ENCODE results near the gene FGF16. TPM values are rescaled to one million over a fixed set of nuclear protein-coding genes. Genes with fewer than 3 reads are reported as not detected.

Gene FGF16
- total RNA-seq, 1 donor from 2014 or later, result not detected

- H3K9me3 Mint-ChIP-seq, result peaks cover 28% of the 10 kb centered on the region
- H3K27ac Mint-ChIP-seq, result no peak overlapping the region
- TF ChIP-seq CTCF (IDR thresholded peaks at IDR 0.05; ENCODE audit: unreplicated experiment), result no peak
- H3K27me3 Mint-ChIP-seq (ENCODE audit: low read depth), result peaks cover 21% of the 10 kb centered on the region
- no peak for DNase-seq (ENCODE audit: low spot score in 2 of 2, unreplicated experiment in 2 of 2)
- no peaks in the 10 kb centered on the region for H3K4me1 Mint-ChIP-seq
- H3K4me3 Mint-ChIP-seq, result no peak overlapping the region
- H3K36me3 Mint-ChIP-seq, result no peaks in the 10 kb centered on the region
Measured at GRCh38 chrX:77441033-77441432, 6.2 kb upstream of the FGF16 start.

- H3K4me1 Mint-ChIP-seq, result peaks cover 3% of the 10 kb centered on the region
- H3K36me3 Mint-ChIP-seq, result no peaks in the 10 kb centered on the region
- no peak overlapping the region for H3K27ac Mint-ChIP-seq
- no peak overlapping the region for H3K4me3 Mint-ChIP-seq
- H3K27me3 Mint-ChIP-seq (ENCODE audit: low read depth), result peaks cover 26% of the 10 kb centered on the region
- DNase-seq (ENCODE audit: low spot score in 2 of 2, unreplicated experiment in 2 of 2), result no peak
- H3K9me3 Mint-ChIP-seq, result peaks cover 27% of the 10 kb centered on the region
- TF ChIP-seq CTCF (IDR thresholded peaks at IDR 0.05; ENCODE audit: unreplicated experiment), result no peak
Measured at GRCh38 chrX:77441479-77441878, 5.7 kb upstream of the FGF16 start.

GRCh38 chrX:77442728-77443127, 4.5 kb upstream of the FGF16 start:
- Mint-ChIP-seq H3K27me3 (ENCODE audit: low read depth) (peaks cover 37% of the 10 kb centered on the region), H3K9me3 (peaks cover 19% of the 10 kb centered on the region), H3K4me3 (no peak overlapping the region), H3K27ac (no peak overlapping the region), H3K36me3 (no peaks in the 10 kb centered on the region), H3K4me1 (peaks cover 11% of the 10 kb centered on the region)
- TF ChIP-seq CTCF (IDR thresholded peaks at IDR 0.05; ENCODE audit: unreplicated experiment), result no peak
- DNase-seq (ENCODE audit: low spot score in 2 of 2, unreplicated experiment in 2 of 2), result no peak

GRCh38 chrX:77444075-77444474, 3.1 kb upstream of the FGF16 start:
- Mint-ChIP-seq H3K9me3 (peaks cover 16% of the 10 kb centered on the region), H3K4me3 (no peak overlapping the region), H3K27ac (no peak overlapping the region), H3K4me1 (peaks cover 11% of the 10 kb centered on the region), H3K27me3 (ENCODE audit: low read depth) (peaks cover 48% of the 10 kb centered on the region), H3K36me3 (no peaks in the 10 kb centered on the region)
- no peak for DNase-seq (ENCODE audit: low spot score in 2 of 2, unreplicated experiment in 2 of 2)
- no peak for TF ChIP-seq CTCF (IDR thresholded peaks at IDR 0.05; ENCODE audit: unreplicated experiment)

GRCh38 chrX:77444545-77444944, 2.6 kb upstream of the FGF16 start:
- Mint-ChIP-seq H3K27me3 (ENCODE audit: low read depth) (peaks cover 50% of the 10 kb centered on the region), H3K4me1 (peaks cover 11% of the 10 kb centered on the region), H3K9me3 (peaks cover 16% of the 10 kb centered on the region), H3K4me3 (no peak overlapping the region), H3K36me3 (no peaks in the 10 kb centered on the region), H3K27ac (no peak overlapping the region)
- TF ChIP-seq CTCF (IDR thresholded peaks at IDR 0.05; ENCODE audit: unreplicated experiment), result no peak
- no peak for DNase-seq (ENCODE audit: low spot score in 2 of 2, unreplicated experiment in 2 of 2)

- Mint-ChIP-seq H3K36me3 (no peaks in the 10 kb centered on the region), H3K9me3 (peaks cover 10% of the 10 kb centered on the region), H3K27ac (no peak overlapping the region), H3K4me1 (peaks cover 14% of the 10 kb centered on the region), H3K27me3 (ENCODE audit: low read depth) (peaks cover 54% of the 10 kb centered on the region), H3K4me3 (peak overlapping the region; percentile 61)
- no peak for DNase-seq (ENCODE audit: low spot score in 2 of 2, unreplicated experiment in 2 of 2)
- no peak for TF ChIP-seq CTCF (IDR thresholded peaks at IDR 0.05; ENCODE audit: unreplicated experiment)
Measured at GRCh38 chrX:77446029-77446585, 1.1 kb upstream of the FGF16 start.

Data from mesothelial cell of epicardium (in vitro differentiated cells).